SK-N-SH treated with all-trans-retinoic acid at 6 μM for 48 hours (cell line): Measurements from ENCODE around the gene RBM47.

ENCODE experiments used
- BACH2 ChIP-seq: fragments of 250-450 bp; sonication (Bioruptor Pico); IDR thresholded peaks from 2 replicates; pipeline ENCODE4 v1.9.0; 2021; ENCODE audit warnings: mild to moderate bottlenecking, borderline replicate concordance
- CSDC2 ChIP-seq: fragments of 250-450 bp; sonication (Bioruptor Pico); IDR thresholded peaks from 2 replicates; pipeline ENCODE4 v1.5.0; 2020; ENCODE audit warnings: mild to moderate bottlenecking, moderate library complexity
- ESRRG ChIP-seq: fragments of 250-450 bp; sonication (Bioruptor Pico); IDR thresholded peaks from 2 replicates; pipeline ENCODE4 v1.6.1; 2021; ENCODE audit warnings: mild to moderate bottlenecking
- GLIS3 ChIP-seq: fragments of 250-450 bp; sonication (Bioruptor Pico); IDR thresholded peaks from 2 replicates; pipeline ENCODE4 v1.5.0; 2020; ENCODE audit warnings: mild to moderate bottlenecking, moderate library complexity
- TF ChIP-seq, protein P1 (sequence below): fragments of 250-450 bp; sonication (Bioruptor Pico); IDR thresholded peaks from 2 replicates; pipeline ENCODE4 v1.8.0; 2021; ENCODE audit warnings: low read depth, mild to moderate bottlenecking, moderate library complexity, borderline replicate concordance

DNA sequence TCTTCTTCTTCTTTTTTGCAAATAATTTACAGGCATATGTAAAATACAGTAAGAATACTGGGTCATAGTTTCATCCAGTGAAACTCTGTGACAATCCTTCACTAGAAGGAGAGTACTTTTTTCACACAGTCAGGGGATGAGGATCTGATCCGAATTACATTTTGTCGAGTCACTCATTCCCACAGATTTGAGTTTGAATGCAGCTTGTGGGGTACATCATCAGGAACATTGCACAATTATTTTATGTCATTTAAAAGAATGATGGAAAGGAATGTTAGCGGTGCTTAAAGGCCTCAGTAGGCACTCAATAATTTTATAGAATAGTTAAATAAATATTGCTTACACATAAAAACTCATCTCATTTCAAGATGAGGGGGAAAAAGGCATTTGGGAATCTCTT lies 205.9 kb downstream of the RBM47 start:
- TF ChIP-seq, protein P1, sequence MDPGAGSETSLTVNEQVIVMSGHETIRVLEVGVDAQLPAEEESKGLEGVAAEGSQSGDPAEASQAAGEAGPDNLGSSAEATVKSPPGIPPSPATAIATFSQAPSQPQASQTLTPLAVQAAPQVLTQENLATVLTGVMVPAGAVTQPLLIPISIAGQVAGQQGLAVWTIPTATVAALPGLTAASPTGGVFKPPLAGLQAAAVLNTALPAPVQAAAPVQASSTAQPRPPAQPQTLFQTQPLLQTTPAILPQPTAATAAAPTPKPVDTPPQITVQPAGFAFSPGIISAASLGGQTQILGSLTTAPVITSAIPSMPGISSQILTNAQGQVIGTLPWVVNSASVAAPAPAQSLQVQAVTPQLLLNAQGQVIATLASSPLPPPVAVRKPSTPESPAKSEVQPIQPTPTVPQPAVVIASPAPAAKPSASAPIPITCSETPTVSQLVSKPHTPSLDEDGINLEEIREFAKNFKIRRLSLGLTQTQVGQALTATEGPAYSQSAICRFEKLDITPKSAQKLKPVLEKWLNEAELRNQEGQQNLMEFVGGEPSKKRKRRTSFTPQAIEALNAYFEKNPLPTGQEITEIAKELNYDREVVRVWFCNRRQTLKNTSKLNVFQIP (CRISPR knock-in tag) = no peak
- TF ChIP-seq GLIS3 (CRISPR knock-in tag) (no peak), CSDC2 (CRISPR knock-in tag) (no peak), BACH2 (CRISPR knock-in tag) (no peak), ESRRG (CRISPR knock-in tag) (no peak)
